MM.1S (cell line): ENCODE results near the gene MYL6B.

Experiments
- EZH2 ChIP-seq: fragments of 300-600 bp; sonication (generic); optimal IDR thresholded peaks from 2 replicates; pipeline ENCODE3; 2017; ENCODE audit warnings: low read depth, mild to moderate bottlenecking, antibody characterized with exemption, low read length, mixed read lengths
- TF ChIP-seq, protein P1 (sequence below): fragments of 300-600 bp; sonication (generic); IDR thresholded peaks from 2 replicates; pipeline ENCODE4 v1.5.1; 2016; ENCODE audit warnings: antibody characterized with exemption, low read length, mixed read lengths

DNA sequence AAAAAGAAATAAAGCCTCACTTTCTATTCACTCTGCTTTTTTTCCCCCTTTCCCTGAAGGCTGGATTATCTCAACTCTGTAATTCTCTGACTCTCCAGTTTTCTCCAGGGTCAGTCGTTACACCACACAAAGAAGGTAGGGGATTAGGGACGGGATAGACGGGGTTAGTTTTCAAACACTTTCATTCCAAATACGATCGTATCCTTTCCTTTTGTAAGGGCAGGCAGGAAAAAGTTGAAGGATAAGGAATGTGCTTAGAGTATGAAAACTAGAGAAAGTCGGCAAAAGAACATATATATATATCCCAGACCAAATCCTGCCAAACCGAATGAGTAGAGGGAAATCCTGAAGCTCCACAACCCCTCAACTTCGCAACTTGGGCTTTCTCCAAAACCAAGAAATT is 24.9 kb upstream of the MYL6B start:
- TF ChIP-seq, protein P1, sequence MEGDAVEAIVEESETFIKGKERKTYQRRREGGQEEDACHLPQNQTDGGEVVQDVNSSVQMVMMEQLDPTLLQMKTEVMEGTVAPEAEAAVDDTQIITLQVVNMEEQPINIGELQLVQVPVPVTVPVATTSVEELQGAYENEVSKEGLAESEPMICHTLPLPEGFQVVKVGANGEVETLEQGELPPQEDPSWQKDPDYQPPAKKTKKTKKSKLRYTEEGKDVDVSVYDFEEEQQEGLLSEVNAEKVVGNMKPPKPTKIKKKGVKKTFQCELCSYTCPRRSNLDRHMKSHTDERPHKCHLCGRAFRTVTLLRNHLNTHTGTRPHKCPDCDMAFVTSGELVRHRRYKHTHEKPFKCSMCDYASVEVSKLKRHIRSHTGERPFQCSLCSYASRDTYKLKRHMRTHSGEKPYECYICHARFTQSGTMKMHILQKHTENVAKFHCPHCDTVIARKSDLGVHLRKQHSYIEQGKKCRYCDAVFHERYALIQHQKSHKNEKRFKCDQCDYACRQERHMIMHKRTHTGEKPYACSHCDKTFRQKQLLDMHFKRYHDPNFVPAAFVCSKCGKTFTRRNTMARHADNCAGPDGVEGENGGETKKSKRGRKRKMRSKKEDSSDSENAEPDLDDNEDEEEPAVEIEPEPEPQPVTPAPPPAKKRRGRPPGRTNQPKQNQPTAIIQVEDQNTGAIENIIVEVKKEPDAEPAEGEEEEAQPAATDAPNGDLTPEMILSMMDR, result no peak
- no peak for TF ChIP-seq EZH2
